ENCODE results near the gene SELENOP. TPM values are rescaled to one million over a fixed set of nuclear protein-coding genes. Genes with fewer than 3 reads are reported as not detected.
"Not testable (repeated sequence)": the region's sequence is repeated elsewhere in the genome, so short reads cannot be mapped to it uniquely, and the experiment has no call there.

SELENOP gene
- total RNA-seq, 1 donor from 2014 or later = 292 TPM

DNA sequence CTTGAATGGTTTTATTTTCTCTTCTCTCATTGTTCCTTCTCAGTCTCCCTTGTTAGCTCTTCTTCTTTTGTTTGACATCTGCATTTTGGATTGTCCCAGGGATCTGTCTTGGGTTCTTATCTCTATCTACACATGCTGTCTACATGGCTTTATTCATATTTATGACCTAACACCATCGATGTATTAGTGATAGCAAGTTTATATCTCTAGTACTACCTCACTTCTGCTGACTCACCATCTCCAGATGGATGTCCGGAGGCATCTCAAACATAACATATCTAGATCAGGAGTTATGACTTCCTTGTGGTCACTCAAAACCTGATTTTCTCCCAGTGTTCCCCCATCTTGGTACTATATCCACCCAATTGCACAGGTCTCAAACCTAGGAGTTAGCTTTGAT lies 19.2 kb upstream of the SELENOP start:
- ATAC-seq (ENCODE audit: poor library complexity) = no peak

DNA sequence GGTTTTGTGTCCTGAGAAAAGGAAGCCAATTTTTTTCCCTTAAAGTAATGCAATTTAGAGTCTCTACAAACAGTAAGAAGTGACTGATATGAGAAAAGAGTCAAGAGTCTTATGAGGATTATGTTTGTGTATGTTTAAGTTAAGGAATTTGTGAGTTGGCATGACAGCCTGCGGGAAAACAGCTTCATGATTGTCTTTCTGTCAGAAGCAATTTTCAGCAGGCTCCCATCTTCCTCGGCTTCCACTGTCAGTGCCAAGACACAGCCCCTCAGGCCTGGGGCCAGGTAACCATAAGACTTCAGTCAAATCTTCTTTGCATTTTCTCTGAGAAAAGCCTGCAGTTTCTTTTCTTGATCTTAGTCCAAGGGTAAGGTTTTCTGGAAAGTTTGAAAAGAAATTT lies 17.0 kb upstream of the SELENOP start:
- ATAC-seq (ENCODE audit: poor library complexity) (no peak), DNase-seq (no peak)
- intact Hi-C loops (cut with DNase I) = no loop called here

More for the DNA sequence above, 19.2 kb upstream of the SELENOP start:
- intact Hi-C loops (cut with DNase I) = no loop called here
- no peak for DNase-seq

DNA sequence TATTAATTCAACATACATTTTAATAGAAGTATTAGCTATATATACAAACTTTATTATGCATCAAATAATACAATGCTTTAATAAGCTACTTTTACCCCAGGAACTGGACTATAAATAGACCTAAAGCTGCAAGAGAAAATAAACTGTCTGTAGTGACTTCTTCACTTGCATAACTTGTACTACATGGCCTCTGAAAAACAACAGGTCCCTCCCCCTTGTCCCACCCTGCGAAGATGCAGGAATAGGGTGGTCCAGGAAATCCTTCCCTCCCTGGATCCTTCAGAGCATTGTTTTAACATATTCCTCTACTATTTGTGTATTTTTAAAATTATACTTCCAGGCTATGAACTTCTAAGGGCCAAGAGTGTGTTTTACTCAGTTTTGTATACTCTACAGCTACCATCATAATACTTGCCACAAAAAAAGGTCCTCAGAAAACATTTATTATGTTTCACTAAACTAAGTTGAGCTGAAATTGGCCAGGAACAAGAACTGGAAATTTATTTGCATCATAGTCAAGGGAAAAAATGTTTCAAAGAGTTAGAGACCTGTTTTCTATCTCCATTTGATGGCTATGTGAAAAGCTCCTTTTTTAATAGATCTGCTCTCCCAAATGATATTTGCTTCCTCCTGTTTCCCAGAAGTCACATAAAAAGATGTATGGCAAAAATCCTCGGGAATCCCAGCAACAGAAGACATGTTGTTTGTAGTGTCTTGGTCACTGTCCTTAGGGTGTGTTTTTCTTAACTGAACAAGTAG lies 15.2 kb upstream of the SELENOP start:
- no peak for ATAC-seq (ENCODE audit: poor library complexity)
- no peak for DNase-seq
- intact Hi-C loops (cut with DNase I) = no loop called here

DNA sequence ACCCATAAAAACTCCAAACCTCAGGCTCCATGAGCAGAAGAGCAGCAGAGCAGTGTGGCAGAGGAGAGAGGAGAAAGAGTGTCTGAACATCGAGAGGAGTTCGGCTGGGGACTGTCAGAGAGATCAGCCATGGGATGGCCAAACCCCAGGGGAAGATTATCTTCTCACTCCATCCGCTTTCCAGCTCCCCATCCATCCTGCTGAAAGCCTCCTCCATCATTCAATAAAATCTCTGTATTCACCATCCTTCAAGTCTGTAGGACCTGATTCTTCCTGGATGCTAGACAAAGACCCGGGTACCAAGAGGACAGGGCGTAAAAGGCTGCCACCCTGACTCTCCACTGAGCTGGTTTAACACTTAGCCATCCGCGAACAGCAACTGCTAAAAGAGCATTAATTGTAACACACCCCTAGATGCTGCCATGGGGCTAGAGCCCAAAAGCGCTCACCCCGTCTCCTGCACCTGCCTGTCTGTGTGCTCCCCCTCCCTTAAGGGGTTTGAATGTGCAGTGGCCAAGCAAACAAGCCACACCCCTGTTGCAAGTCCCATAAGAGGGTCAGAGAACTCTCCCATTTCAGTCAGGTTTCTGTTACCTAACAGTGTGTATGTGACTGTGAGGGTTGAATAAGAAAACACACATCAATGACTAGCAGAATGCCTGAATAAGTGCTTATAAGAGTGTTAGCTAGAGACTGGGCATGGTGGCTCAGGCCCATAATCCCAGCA lies 13.9 kb upstream of the SELENOP start:
- no peak for DNase-seq
- intact Hi-C loops (cut with DNase I) = no loop called here
- no peak for ATAC-seq (ENCODE audit: poor library complexity)

DNA sequence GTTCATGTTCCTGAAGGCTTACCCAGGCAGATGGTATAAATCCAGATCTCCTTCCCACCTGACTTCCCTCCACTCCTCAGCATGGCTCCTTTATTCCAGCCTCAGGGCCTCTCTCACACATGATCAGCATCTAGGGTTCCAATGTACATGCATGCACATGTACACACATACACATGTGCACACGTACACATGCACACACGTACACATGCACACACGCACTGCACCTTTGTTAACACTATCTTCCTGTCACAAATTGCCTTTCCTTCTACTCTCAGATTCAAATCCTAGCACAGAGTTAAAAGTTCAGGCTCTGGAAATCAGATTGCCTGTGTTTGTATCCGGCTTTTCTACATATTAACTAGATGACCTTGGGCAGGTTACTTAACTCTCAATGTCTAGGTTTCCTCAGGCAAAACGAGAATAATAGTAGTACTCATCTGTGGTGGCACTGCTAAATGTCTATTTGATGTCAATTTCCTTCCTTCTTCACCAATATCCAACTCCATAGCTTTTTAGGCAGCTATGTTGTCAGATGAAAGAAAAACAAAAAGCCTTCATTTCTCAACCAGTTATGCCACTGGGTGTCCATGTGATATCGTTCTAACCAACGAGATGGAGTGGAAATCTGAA lies 12.8 kb upstream of the SELENOP start:
- ATAC-seq (ENCODE audit: poor library complexity) (no peak), DNase-seq (no peak)
- intact Hi-C loops (cut with DNase I) = no loop called here

DNA sequence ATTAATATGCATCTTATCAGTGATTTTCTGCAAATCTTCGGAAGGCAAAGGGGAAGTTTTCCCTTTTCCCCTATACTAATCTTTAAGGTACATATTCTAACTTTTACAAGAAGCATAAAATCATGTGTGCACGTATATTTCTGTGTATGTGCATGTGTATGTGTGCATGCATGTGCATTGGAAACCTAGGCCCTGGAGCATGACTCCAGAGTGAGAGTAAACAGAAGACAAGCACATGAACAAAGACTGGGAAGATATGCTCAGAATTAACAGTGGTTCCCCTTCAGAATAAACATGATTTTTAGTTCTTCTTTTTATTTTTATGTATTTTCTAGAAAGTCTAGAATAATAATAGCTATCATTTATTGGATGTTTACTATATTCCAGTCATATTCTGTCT lies 10.9 kb upstream of the SELENOP start:
- no peak for ATAC-seq (ENCODE audit: poor library complexity)
- DNase-seq = no peak
- intact Hi-C loops (cut with DNase I) = no loop called here

DNA sequence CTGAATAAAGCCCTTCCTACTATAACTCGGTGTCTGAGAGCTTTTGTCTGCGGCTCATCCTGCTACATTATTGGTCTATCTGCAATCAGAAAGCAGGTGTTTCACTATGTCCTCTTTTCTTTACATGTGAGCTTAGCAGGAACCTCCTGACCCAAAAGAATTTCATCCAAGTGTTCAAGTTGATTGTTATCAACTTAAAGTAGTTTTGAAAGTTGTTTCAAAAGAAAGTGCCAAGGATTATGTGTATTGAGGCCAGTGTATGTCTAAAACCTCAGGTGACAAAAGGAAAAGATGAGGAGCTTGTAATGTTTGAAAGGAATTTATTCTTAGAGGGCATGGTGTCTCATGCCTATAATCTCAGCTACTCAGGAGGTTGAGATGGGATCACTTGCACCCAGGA lies 8.1 kb upstream of the SELENOP start:
- no peak for DNase-seq
- intact Hi-C loops (cut with DNase I) = no loop called here
- no peak for ATAC-seq (ENCODE audit: poor library complexity)

DNA sequence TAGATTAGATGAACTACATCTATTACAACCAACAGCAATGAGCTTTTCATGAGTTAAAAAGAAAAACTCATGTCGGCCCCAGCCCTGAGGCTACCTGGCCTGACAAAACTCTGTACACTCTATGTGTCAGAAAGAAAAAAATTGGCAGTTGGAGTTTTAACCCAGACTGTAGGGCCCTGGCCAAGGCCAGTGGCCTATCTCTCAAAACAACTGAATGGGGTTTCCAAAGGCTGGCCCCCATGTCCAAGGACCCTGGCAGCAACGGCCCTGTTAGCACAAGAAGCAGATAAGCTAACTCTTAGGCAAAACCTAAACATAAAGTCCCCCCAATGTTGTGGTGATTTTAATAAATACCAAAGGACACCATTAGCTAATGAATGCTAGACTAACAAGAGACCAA lies 4.9 kb upstream of the SELENOP start:
- ATAC-seq (ENCODE audit: poor library complexity); DNase-seq; intact Hi-C loops (cut with DNase I): not testable (repeated sequence)

DNA sequence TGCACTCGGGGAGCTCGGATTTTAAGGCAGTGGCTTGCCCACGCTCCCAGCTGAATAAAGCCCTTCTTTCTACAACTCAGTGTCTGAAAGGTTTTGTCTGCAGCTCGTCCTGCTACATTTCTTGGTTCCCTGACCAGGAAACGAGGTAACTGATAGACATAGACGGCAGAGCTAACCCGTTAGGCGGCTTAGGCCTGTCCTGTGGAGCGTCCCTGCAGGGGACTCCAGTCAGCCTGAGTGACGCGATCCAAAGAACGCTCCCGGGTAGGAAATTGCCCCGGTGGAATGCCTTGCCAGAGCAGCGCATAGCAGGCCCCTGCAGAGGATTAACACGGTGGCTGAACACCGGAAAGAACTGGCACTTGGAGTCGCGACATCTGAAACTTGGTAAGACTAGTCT lies 1.8 kb upstream of the SELENOP start:
- ATAC-seq (ENCODE audit: poor library complexity) = no peak
- intact Hi-C loops (cut with DNase I) = no loop called here
- no peak for DNase-seq

DNA sequence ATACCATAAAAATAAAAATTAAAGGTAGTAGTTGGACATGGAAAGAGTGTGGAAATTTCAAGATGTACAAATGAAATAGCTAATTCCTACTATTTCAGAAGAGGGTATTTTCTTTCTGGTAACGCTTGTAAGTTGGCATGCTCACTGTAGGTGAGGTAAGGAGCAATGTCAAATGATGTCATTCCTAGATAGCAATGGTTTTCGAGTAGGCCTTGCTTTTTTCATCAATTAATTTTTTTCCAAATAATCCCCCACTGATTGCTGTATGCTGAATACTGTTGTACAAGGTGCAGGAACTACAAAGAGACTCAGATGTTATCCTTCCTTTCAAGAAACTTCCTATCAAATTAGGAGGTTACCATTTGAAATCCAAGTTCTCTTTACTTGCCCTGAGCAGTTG lies 928 bp upstream of the SELENOP start:
- DNase-seq (no peak), ATAC-seq (ENCODE audit: poor library complexity) (no peak)
- intact Hi-C loops (cut with DNase I) = no loop called here

DNA sequence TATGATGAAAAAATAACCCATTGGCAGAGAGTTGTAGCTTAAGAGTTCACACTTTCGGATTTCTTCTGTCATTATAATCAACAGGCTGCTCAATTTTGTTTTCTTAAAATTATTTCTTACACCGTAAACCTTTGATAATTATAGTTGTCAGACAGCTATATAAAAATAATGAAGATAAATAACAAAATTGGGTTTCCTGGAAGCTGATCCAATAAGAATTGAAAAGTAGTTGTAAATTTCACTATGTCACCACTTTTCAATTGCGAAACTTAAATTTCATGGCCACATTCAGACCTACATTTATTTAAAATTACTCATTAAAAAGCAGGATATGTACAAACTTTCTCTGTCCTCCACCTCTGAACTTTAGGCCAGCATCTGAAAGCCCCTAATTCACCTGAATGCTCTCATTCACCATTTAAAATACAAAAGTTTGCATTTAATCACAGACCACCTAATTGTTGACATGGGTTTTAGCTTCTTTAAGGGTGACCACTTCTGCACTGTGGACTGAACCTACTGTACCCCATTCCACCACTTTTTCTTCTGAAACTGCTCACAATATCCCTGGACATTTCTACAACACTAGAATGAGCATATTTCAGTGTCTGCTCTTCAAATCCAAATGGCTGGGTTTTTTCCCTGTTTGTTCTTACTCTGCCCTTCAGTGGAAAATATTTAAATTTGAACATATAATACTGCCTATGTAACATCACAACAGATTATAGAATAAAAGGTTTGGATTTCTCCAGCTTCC lies 680 bp downstream of the SELENOP start:
- intact Hi-C loops (cut with DNase I) = no loop called here
- DNase-seq (no peak), ATAC-seq (ENCODE audit: poor library complexity) (peak; percentile 23)

DNA sequence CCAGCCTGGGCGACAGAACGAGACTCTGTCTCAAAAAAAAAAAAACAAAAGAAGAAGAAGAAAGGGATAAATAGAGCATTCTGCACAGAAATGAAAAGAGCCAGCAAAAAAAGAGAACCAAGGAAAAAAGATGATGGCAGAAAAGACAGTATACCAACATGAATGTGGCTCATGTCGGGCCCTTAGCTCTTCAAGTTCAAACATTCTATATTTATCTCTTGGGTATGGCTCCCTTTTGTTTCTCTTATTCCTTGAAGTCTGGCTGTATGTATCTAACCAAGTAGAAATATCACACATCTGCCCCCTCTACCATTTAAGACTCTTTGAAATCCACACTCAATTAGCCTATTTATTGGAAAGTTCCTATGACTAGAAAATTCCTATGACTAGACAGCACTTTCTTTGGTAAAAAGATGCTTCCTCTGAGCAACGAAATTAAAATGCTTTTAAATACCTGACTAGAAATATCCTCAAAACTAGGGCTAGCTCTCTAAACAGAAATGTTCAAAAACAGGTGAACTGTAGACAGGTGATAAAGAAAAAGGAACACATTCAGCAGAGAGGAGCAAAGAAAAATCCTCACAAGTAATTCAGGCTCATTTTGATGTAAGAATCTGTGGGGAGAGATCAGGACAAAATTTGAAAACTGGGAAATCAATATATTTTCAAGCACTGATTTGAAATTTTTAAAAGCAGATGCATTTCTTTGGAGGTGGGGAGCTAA lies 2.6 kb downstream of the SELENOP start:
- DNase-seq (no peak), ATAC-seq (ENCODE audit: poor library complexity) (no peak)
- intact Hi-C loops (cut with DNase I) = loop anchor here (5.0 kb wide), 1 partner anchor 78 kb away; no protein-coding TSS in a partner anchor

DNA sequence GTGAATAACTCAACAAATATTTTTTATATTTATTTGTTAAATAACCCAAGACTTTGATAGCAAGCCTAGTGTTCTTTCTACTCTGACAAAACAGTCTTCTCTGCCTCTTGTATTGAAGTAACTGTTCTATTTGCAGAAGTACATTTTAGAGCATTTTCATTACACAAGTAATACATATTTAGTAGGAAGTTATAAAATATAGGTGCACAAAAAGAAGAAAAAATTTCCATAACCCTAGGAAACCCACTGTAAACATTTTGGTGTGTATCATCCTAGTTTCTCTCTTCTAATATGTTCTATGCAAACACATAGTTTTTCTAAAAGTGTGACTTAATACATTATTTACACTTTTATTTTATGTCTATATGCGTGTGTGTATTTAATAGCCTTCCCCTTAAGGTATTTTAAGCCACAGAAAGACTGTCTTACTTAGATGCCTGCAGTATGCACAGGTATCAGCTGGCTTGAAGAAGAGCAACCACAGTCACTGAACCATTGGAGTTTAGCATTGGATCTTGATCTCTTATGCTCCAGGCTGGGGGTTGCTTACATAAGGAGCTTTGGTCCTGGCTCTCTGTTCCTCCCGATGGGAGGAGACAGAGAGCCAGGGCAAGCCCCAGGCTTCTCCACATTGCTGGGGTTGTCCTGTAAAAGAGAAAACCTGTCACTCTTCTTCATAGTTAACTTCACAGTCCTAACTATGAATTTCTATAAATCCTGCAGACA lies 3.8 kb downstream of the SELENOP start:
- DNase-seq = no peak
- intact Hi-C loops (cut with DNase I) = loop anchor here (5.0 kb wide), 1 partner anchor 79 kb away; no protein-coding TSS in a partner anchor
- ATAC-seq (ENCODE audit: poor library complexity) = peak; percentile 38

DNA sequence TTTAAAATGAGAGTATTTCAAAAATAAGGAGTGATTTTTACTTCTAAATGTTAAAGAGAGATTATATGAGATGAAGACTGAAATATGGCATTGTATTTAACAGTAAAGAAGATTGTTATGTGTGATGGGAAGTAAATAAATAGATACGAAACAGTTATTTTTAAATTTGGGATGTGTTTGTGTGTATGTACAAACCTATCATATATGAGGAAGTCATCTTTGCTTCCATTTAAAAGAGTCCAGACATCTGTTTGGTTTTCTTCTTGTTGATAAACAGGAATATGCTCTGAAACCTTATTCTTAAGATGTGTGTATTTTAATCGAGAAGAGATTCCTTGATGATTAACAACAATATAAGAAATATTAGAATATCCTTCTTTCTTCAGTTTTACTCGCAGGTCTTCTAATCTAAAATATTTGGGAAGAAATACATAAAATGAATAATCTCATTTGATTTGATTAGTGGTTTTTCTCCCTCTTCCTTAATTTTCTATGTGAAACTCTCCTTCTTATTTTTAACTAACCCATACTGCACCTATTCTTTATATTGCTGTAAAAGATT lies 4.9 kb downstream of the SELENOP start:
- intact Hi-C loops (cut with DNase I) = loop anchor here (5.0 kb wide), 1 partner anchor 81 kb away; no protein-coding TSS in a partner anchor
- no peak for ATAC-seq (ENCODE audit: poor library complexity)
- DNase-seq = no peak

DNA sequence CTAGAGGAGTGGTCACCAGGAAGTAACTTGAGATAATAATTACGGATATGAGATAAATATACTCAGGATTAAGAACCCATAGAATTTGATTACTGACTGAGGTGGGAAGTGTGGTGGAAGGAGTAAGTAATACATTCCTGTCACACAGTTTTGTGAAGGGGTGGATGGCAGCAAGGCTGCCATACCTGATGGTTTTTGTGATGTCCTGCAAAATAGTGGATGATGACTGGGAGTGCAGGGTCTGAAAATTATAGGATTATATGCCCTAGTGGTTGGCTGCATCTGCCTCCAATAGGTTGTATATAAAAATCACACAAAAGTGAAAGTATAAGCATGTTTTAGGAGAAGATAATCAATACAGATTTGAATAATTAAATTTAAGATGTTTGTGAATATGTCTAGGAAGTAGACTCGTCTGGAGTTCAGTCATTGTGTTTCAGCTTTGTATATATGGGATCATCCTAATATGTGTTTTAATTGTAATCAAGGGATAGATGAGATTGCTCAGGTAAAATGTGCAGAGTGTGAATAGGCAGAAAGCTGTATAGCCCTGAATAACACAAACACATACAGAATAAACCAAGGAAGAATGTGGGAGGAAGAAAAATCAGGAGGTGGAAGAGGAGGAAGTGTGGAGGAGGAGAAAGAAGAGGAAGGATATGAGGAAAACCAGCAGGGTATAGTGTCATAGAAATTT lies 5.5 kb downstream of the SELENOP start:
- no peak for DNase-seq
- ATAC-seq (ENCODE audit: poor library complexity) = no peak
- intact Hi-C loops (cut with DNase I) = loop anchor here (5.0 kb wide), 1 partner anchor 81 kb away; no protein-coding TSS in a partner anchor

DNA sequence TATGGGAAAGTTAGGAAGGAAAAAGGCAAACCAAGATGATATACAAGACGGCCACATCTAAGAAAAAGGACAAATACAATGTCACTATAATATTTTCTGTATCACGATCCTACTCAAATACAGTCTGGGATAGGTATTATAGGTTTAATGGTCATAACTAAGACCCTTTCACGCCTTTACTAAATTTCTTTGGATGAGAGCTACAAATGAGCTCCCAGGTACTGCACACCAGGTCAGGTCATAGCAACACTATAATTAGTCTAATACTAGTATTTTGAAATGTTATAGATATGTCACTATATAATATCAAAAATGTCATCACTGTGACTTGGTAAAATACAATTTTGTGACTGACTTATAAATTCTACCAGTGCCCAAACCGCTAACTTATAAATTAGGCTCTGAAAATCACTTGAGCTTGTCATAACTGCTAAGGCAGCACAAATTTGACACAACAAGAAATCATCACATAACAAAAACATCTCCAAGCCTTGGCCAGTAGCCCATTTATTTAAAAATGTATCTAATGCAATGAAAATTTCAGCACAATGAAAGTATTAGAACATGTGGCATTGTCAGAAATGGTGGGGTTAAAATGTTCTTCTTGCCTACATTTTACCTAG lies 6.9 kb downstream of the SELENOP start:
- intact Hi-C loops (cut with DNase I) = loop anchor here (5.0 kb wide), 1 partner anchor 82 kb away; no protein-coding TSS in a partner anchor
- ATAC-seq (ENCODE audit: poor library complexity) (no peak), DNase-seq (no peak)

Data from Right ventricle myocardium superior (tissue), 1 donor.